GM06990 (cell line): ENCODE data around the gene LOX.
A peak's percentile ranks its signal among the peaks of the same experiment; 100 is the strongest.

Experiments used
- DNase-seq: peaks from one replicate; pipeline ENCODE4 v3.0.0-alpha.2; 2011; ENCODE audit not compliant: insufficient read length; ENCODE audit errors: extremely low read depth
- H3K27me3 ChIP-seq: replicated peaks from 2 replicates; pipeline ENCODE4 v1.6.0; 2011; ENCODE audit warnings: low read length; ENCODE audit not compliant: control insufficient read depth, insufficient read depth
- H3K36me3 ChIP-seq: 2 replicates; pipeline ENCODE4 v1.5.1; 2011; ENCODE audit warnings: low read length; ENCODE audit not compliant: control insufficient read depth, insufficient read depth
- H3K4me3 ChIP-seq: replicated peaks from 2 replicates; pipeline ENCODE4 v1.5.1; 2011; ENCODE audit warnings: low read depth, mild to moderate bottlenecking, control low read depth, low read length
- TF ChIP-seq, protein P1 (sequence below): IDR thresholded peaks from 2 replicates; pipeline ENCODE4 v1.5.1; 2011; ENCODE audit warnings: low read length, control low read depth, mild to moderate bottlenecking, inconsistent platforms; ENCODE audit not compliant: insufficient read depth, poor library complexity, severe bottlenecking

The LOX gene, protein sequence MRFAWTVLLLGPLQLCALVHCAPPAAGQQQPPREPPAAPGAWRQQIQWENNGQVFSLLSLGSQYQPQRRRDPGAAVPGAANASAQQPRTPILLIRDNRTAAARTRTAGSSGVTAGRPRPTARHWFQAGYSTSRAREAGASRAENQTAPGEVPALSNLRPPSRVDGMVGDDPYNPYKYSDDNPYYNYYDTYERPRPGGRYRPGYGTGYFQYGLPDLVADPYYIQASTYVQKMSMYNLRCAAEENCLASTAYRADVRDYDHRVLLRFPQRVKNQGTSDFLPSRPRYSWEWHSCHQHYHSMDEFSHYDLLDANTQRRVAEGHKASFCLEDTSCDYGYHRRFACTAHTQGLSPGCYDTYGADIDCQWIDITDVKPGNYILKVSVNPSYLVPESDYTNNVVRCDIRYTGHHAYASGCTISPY

GRCh38 chr5:122078116-122079110 is at the start of gene LOX:
Gene LOX (minus strand): TSS chr5:122078259. CDS start chr5:122077985, 274 bp downstream.
- H3K27me3 ChIP-seq, result no peaks in the 10 kb centered on the region; the same call in none of the 2 replicates
- H3K36me3 ChIP-seq, result no peaks in the 10 kb centered on the region
- no peak for DNase-seq
- TF ChIP-seq, protein P1, sequence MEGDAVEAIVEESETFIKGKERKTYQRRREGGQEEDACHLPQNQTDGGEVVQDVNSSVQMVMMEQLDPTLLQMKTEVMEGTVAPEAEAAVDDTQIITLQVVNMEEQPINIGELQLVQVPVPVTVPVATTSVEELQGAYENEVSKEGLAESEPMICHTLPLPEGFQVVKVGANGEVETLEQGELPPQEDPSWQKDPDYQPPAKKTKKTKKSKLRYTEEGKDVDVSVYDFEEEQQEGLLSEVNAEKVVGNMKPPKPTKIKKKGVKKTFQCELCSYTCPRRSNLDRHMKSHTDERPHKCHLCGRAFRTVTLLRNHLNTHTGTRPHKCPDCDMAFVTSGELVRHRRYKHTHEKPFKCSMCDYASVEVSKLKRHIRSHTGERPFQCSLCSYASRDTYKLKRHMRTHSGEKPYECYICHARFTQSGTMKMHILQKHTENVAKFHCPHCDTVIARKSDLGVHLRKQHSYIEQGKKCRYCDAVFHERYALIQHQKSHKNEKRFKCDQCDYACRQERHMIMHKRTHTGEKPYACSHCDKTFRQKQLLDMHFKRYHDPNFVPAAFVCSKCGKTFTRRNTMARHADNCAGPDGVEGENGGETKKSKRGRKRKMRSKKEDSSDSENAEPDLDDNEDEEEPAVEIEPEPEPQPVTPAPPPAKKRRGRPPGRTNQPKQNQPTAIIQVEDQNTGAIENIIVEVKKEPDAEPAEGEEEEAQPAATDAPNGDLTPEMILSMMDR, result no peak
- H3K4me3 ChIP-seq, result peak within 1 kb of the TSS; percentile 6

- DNase-seq, result no peak
- no peaks in the 10 kb centered on the region for H3K27me3 ChIP-seq
- TF ChIP-seq, protein P1, result no peak
- no peak overlapping the region for H3K4me3 ChIP-seq
- no peaks in the 10 kb centered on the region for H3K36me3 ChIP-seq
Observed at GRCh38 chr5:122126756-122127321, 48.8 kb upstream of the LOX start.

- no peaks in the 10 kb centered on the region for H3K27me3 ChIP-seq
- TF ChIP-seq, protein P1, result no peak
- H3K36me3 ChIP-seq, result no peaks in the 10 kb centered on the region
- no peak for DNase-seq
- H3K4me3 ChIP-seq, result no peak overlapping the region
Observed at GRCh38 chr5:122126177-122126755, 48.2 kb upstream of the LOX start.

DNA sequence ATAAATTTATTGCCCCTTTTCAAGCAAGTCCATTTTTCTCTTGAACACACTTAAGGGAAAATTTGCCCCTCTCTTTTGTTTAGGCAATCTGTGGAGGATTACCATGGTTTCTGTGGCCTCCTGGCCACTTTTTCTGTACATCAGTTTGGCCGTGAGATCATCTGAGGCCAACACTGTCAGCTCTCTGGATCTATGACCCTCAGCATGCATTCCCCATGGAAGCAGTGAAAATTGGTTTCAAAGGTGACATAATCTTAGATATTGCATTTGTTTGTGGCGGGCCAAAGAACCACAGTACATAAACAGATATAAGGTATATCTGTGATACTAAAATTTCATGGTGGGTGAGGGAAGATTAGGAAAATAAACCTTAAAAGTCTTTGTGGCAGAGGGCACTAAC is 46.7 kb upstream of the LOX start:
- DNase-seq, result no peak
- Histone ChIP-seq H3K27me3 (no peaks in the 10 kb centered on the region), H3K4me3 (no peak overlapping the region), H3K36me3 (no peaks in the 10 kb centered on the region)
- TF ChIP-seq, protein P1, result no peak
